Measurements from ENCODE around the gene EFL1. TPM values are rescaled to one million over a fixed set of nuclear protein-coding genes. Genes with fewer than 3 reads are reported as not detected.

EFL1 gene
- total RNA-seq, 3 donors from 2014 or later (not counting 1 experiment from before 2014, with no cell fraction given): 17.1 to 29.6 (median 20.6) TPM

DNA sequence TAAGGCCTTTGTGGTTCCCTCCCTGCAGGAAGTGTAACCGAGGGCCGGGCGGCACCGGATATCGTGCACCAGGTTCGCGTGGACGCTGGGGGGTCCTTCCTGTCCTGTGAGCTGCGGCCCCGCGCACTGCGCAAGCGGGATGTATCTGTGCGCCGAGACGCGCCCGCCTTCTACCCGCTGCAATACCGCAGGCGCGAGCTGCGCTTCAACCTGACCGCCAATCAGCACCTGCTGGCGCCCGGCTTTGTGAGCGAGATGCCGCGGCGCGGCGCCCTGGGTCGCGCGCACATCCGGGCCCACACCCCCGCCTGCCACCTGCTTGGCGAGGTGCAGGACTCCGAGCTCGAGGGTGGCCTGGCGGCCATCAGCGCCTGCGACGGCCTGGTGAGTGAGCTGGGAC, 36.0 kb upstream of the EFL1 start:
- intact Hi-C loops (cut with micrococcal nuclease): no loop called here
- Mint-ChIP-seq H3K36me3 (no peaks in the 10 kb centered on the region), H3K9me3 (no peaks in the 10 kb centered on the region), H3K4me3 (peak overlapping the region; percentile 13), H3K27me3 (ENCODE audit: low read depth in 2 of 2) (no peaks in the 10 kb centered on the region), H3K27ac (peak overlapping the region in 1 of 2 donors; percentile 21), H3K4me1 (peaks cover 0 to 6% of the 10 kb centered on the region in 2 donors)
- H3K27ac ChIP-seq (ENCODE audit: low read length): peak overlapping the region; percentile 4
- no peaks in the 10 kb centered on the region for H3K36me3 ChIP-seq (ENCODE audit: control insufficient read depth, insufficient read depth, low read length)
- no peaks in the 10 kb centered on the region for H3K27me3 ChIP-seq (ENCODE audit: control insufficient read depth, insufficient read depth, low read length)
- H3K4me3 ChIP-seq (ENCODE audit: low read length): no peak overlapping the region
- WGBS (ENCODE audit: insufficient coverage): 21% methylated on average over 44 of the region's 44 CpGs
- H3K9me3 ChIP-seq (ENCODE audit: control insufficient read depth, insufficient read depth, low read length): no peaks in the 10 kb centered on the region
- peaks cover 13% of the 10 kb centered on the region for H3K4me1 ChIP-seq (ENCODE audit: control insufficient read depth, insufficient read depth, low read length)
- TF ChIP-seq, protein P1, sequence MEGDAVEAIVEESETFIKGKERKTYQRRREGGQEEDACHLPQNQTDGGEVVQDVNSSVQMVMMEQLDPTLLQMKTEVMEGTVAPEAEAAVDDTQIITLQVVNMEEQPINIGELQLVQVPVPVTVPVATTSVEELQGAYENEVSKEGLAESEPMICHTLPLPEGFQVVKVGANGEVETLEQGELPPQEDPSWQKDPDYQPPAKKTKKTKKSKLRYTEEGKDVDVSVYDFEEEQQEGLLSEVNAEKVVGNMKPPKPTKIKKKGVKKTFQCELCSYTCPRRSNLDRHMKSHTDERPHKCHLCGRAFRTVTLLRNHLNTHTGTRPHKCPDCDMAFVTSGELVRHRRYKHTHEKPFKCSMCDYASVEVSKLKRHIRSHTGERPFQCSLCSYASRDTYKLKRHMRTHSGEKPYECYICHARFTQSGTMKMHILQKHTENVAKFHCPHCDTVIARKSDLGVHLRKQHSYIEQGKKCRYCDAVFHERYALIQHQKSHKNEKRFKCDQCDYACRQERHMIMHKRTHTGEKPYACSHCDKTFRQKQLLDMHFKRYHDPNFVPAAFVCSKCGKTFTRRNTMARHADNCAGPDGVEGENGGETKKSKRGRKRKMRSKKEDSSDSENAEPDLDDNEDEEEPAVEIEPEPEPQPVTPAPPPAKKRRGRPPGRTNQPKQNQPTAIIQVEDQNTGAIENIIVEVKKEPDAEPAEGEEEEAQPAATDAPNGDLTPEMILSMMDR (IDR thresholded peaks at IDR 0.05): no peak
- ATAC-seq (peak; percentile 69 to 91 (median 78)), DNase-seq (peak; percentile 28 to 76)

DNA sequence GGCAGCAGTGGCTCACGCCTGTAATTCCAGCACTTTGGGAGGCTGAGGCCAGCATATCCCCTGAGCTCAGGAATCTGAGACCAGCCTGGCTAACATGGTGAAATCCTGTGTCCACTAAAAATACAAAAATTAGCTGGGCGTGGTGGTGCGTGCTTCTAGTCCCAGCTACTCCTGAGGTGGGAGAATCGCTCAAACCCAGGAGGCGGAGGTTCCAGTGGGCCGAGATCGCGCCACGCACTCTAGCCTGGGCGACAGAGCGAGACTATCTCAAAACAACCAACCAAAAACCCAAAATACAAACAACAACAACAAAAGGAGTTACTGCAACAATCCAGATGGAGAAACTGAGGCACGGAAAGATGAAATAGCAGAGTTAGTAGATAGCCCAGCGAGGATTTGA, 35.5 kb upstream of the EFL1 start:
- H3K27ac Mint-ChIP-seq: no peak overlapping the region
- intact Hi-C loops (cut with micrococcal nuclease): no loop called here
- peak overlapping the region; percentile 4 for H3K27ac ChIP-seq (ENCODE audit: low read length)

DNA sequence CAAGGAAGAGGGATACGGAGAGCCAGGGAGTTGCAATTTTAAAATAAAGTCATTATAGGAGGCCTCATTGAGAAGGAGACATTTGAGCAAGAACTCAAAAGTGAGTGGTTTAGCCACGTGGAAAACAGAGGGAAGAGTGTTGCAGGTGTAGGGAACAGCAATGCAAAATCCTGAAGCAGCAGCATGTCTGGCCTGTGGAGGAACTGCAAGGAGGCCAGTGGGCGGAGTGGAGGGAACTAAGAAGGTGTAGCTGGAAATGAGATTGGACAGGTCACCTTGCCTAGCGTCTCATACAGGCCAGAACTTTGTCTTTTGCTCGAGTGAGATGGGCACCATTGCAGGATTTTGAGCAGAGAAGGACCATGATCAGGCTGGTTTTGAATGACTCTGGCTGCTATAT, 35.0 kb upstream of the EFL1 start:
- Mint-ChIP-seq H3K27ac (peak overlapping the region in 1 of 2 donors; percentile 7), H3K36me3 (no peaks in the 10 kb centered on the region), H3K27me3 (ENCODE audit: low read depth in 2 of 2) (no peaks in the 10 kb centered on the region), H3K4me3 (peak overlapping the region; percentile 14), H3K9me3 (no peaks in the 10 kb centered on the region), H3K4me1 (peaks cover 0 to 6% of the 10 kb centered on the region in 2 donors)
- no peaks in the 10 kb centered on the region for H3K9me3 ChIP-seq (ENCODE audit: control insufficient read depth, insufficient read depth, low read length)
- intact Hi-C loops (cut with micrococcal nuclease): no loop called here
- no peak overlapping the region for H3K4me3 ChIP-seq (ENCODE audit: low read length)
- TF ChIP-seq, protein P1 (IDR thresholded peaks at IDR 0.05): no peak
- peaks cover 13% of the 10 kb centered on the region for H3K4me1 ChIP-seq (ENCODE audit: control insufficient read depth, insufficient read depth, low read length)
- no peak overlapping the region for H3K27ac ChIP-seq (ENCODE audit: low read length)
- ATAC-seq: no peak
- 92% methylated on average over 5 of the region's 5 CpGs for WGBS (ENCODE audit: insufficient coverage)
- no peak for DNase-seq
- no peaks in the 10 kb centered on the region for H3K36me3 ChIP-seq (ENCODE audit: control insufficient read depth, insufficient read depth, low read length)
- no peaks in the 10 kb centered on the region for H3K27me3 ChIP-seq (ENCODE audit: control insufficient read depth, insufficient read depth, low read length)

More for the DNA sequence above, 35.5 kb upstream of the EFL1 start:
- Mint-ChIP-seq H3K4me1 (peaks cover 0 to 6% of the 10 kb centered on the region in 2 donors), H3K36me3 (no peaks in the 10 kb centered on the region), H3K27me3 (ENCODE audit: low read depth in 2 of 2) (no peaks in the 10 kb centered on the region), H3K9me3 (no peaks in the 10 kb centered on the region), H3K4me3 (peak overlapping the region; percentile 57)
- no peak for DNase-seq
- no peak overlapping the region for H3K4me3 ChIP-seq (ENCODE audit: low read length)
- H3K4me1 ChIP-seq (ENCODE audit: control insufficient read depth, insufficient read depth, low read length): peaks cover 13% of the 10 kb centered on the region
- H3K27me3 ChIP-seq (ENCODE audit: control insufficient read depth, insufficient read depth, low read length): no peaks in the 10 kb centered on the region
- no peaks in the 10 kb centered on the region for H3K36me3 ChIP-seq (ENCODE audit: control insufficient read depth, insufficient read depth, low read length)
- H3K9me3 ChIP-seq (ENCODE audit: control insufficient read depth, insufficient read depth, low read length): no peaks in the 10 kb centered on the region
- TF ChIP-seq, protein P1 (IDR thresholded peaks at IDR 0.05): no peak
- ATAC-seq: no peak
- WGBS (ENCODE audit: insufficient coverage): 96% methylated on average over 13 of the region's 13 CpGs

DNA sequence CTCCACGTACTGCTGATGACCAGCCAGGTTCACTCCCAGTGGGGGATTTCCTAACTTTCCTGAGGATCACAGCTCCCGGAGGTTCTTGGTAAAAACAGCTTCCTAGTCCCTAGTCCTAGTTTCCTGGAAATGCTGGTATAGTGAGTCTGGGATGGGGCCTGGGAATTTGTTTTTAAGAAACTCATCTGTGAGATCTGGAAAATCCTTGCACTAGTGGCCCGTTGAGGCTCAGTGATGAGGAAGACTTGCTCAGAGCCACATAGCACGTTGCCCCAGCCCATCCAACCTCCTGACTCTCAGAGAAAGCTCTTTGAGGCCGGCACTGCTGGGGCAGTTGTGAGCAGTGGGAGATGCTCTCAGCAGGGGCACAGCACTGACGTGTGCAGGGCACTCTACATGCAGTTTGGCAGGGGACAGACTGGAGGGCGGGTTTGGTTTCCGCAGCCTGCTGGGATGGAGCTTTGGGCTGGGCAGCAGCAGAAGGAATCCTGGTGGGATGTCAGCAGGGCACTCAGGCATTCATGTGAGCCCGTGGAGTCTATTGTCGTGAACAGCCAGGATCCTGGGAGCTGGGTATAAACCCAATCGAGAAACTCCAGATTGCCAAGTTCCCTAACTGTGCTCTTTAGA, 31.6 kb upstream of the EFL1 start:
- 89% methylated on average over 11 of the region's 11 CpGs for WGBS (ENCODE audit: insufficient coverage)
- Mint-ChIP-seq H3K27ac (no peak overlapping the region), H3K9me3 (no peaks in the 10 kb centered on the region), H3K4me3 (no peak overlapping the region), H3K27me3 (ENCODE audit: low read depth in 2 of 2) (peaks cover 2 to 9% of the 10 kb centered on the region in 2 donors), H3K36me3 (no peaks in the 10 kb centered on the region), H3K4me1 (peaks cover 0 to 6% of the 10 kb centered on the region in 2 donors)
- ATAC-seq (no peak), DNase-seq (no peak)
- intact Hi-C loops (cut with micrococcal nuclease): no loop called here
- H3K4me1 ChIP-seq (ENCODE audit: control insufficient read depth, insufficient read depth, low read length): peaks cover 13% of the 10 kb centered on the region
- no peaks in the 10 kb centered on the region for H3K9me3 ChIP-seq (ENCODE audit: control insufficient read depth, insufficient read depth, low read length)
- no peaks in the 10 kb centered on the region for H3K36me3 ChIP-seq (ENCODE audit: control insufficient read depth, insufficient read depth, low read length)
- H3K27me3 ChIP-seq (ENCODE audit: control insufficient read depth, insufficient read depth, low read length): no peaks in the 10 kb centered on the region
- no peak overlapping the region for H3K27ac ChIP-seq (ENCODE audit: low read length)
- TF ChIP-seq, protein P1 (IDR thresholded peaks at IDR 0.05): no peak
- no peak overlapping the region for H3K4me3 ChIP-seq (ENCODE audit: low read length)

Measured in natural killer cell (primary cell).